ENCODE measurements around the gene ASB7. TPM values are rescaled to one million over a fixed set of nuclear protein-coding genes. Genes with fewer than 3 reads are reported as not detected.
A peak's percentile ranks its signal among the peaks of the same experiment; 100 is the strongest.
"Not testable (repeated sequence)": the region's sequence is repeated elsewhere in the genome, so short reads cannot be mapped to it uniquely, and the experiment has no call there.

The ASB7 gene
- total RNA-seq, 1 donor from 2014 or later, result 18.0 TPM

DNA sequence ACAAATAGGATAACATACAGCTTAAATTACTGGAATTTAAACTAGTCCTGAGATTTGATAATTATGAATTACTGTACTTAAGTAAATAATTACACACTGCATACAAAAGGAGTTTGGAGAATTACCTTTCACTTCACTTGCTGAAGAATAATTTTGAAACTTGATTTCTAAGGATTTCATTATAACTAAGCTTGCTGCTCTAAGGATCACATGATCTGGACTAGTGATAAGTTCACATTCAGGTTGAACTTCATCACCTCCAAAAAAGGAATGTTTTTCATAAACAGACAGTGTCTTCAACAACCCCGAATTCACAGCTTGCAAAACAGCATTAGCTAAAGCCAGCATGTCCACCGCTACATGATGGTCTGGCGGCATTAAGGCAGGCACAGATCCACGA is 28.9 kb upstream of the ASB7 start:
- DNase-seq, result no peak
- Mint-ChIP-seq H3K27me3 (no peaks in the 10 kb centered on the region), H3K9me3 (peaks cover 10% of the 10 kb centered on the region), H3K4me3 (no peak overlapping the region), H3K4me1 (peaks cover 49% of the 10 kb centered on the region), H3K27ac (peak overlapping the region; percentile 48), H3K36me3 (ENCODE audit: low read depth) (peaks cover 83% of the 10 kb centered on the region)
- intact Hi-C loops (cut with micrococcal nuclease), result loop anchor here (2.0 to 10.0 kb wide), 2 partner anchors 23 to 649 kb away; no protein-coding TSS in a partner anchor

DNA sequence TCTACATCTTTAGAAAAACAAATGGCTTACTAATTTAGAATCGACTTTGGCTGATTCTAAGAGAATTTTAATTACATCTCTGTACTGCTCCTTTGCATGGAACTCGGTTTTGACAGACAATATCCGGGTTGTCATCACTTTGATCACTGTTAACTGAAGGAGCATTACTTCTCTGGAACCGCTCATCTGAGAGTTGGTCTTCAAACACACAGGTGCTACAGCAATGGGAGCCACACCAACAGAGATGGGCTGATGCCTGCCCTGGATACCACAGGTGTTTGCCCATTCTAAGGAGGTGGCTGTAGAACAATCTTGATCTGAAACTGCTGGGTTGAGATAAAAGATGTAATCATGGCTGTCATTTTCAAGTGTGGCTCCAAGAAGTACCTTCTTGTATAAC is 22.0 kb upstream of the ASB7 start:
- Mint-ChIP-seq H3K27me3 (no peaks in the 10 kb centered on the region), H3K4me3 (no peak overlapping the region), H3K36me3 (ENCODE audit: low read depth) (peaks cover 69% of the 10 kb centered on the region), H3K27ac (peak overlapping the region; percentile 60), H3K4me1 (peaks cover 29% of the 10 kb centered on the region), H3K9me3 (peaks cover 10% of the 10 kb centered on the region)
- peak; percentile 65 for DNase-seq
- intact Hi-C loops (cut with micrococcal nuclease), result no loop called here

DNA sequence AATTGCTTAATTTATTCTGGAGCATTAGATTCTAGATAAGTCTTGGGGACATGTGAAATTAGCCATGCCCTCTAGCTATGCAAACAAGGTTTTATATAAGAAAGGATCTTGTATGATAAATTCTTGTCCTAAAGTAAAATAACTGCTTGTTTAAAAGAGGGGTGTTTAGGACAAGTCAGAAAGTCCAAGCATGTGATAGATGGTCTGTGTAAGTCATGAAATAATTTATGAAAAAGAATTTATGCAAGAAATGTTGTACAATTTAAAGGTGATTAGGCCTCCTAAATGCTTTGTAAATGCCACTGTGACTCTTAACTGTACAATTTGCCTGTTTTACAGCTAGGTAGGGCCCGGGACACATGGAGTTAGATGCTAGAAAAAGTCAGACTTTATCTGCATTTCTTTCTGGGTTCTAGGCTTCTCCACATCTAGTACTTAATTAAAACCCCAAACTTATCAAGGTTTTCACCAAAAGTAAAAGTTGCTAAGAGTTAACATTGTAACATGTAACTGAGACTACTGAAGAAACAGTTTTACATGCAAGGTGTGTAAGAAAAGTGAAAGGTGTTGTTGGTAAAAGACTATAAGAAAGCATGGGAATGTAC is 13.6 kb upstream of the ASB7 start:
- no peak overlapping the region for H3K27ac Mint-ChIP-seq
- H3K4me3 Mint-ChIP-seq, result no peak overlapping the region
- H3K9me3 Mint-ChIP-seq, result peaks cover 12% of the 10 kb centered on the region
- H3K4me1 Mint-ChIP-seq, result peaks cover 21% of the 10 kb centered on the region
- no peaks in the 10 kb centered on the region for H3K27me3 Mint-ChIP-seq
- no peak for DNase-seq
- intact Hi-C loops (cut with micrococcal nuclease), result no loop called here
- H3K36me3 Mint-ChIP-seq (ENCODE audit: low read depth), result peaks cover 84% of the 10 kb centered on the region

DNA sequence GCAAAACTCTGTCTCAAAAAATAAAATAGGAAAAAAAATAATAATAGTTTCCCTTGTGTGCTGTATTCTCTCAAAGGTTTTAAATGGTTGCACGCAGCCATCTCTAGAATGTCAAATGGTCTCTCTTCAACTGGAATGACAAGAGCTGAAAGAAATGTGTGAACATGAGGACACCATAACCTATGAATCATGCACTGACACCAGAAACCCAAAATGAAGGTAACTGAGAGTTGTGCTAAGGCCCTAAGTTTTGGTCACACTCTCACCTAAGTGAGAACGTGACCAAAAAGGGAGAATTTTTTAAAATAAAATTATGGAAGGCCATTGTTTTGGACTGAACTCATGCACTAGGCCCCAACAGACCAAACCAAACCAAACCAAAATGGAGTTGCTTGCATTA is 11.2 kb upstream of the ASB7 start:
- peaks cover 30% of the 10 kb centered on the region for H3K4me1 Mint-ChIP-seq

DNA sequence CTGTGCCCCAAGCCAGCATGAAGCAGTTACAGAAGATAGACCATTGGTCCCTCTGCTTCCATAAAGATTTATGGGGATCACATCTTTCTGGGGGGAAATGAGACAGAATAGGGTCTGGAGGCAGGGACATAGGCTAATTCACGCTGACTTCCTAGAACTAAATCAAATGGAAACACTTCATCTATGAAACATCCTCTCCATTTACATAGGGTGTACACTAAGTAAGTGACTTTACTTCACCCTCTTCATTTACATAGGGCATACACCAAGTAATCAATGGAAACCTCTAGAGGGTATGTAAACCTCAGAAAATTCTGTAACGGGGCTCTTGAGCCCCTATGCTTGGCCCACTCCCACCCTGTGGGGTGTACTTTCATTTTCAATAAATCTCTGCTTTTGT is 10.6 kb upstream of the ASB7 start:
- intact Hi-C loops (cut with micrococcal nuclease), result loop anchor here (5.0 kb wide), 1 partner anchor 765 kb away; no protein-coding TSS in a partner anchor
- Mint-ChIP-seq H3K27ac (peak overlapping the region; percentile 60), H3K4me3 (no peak overlapping the region), H3K27me3 (peaks cover 1% of the 10 kb centered on the region), H3K4me1 (peaks cover 36% of the 10 kb centered on the region), H3K36me3 (ENCODE audit: low read depth) (peaks cover 74% of the 10 kb centered on the region), H3K9me3 (peaks cover 9% of the 10 kb centered on the region)
- DNase-seq, result no peak

More for the DNA sequence above, 11.2 kb upstream of the ASB7 start:
- H3K4me3 Mint-ChIP-seq, DNase-seq, H3K27me3 Mint-ChIP-seq: not testable (repeated sequence)
- H3K27ac Mint-ChIP-seq, result peak overlapping the region; percentile 60
- peaks cover 10% of the 10 kb centered on the region for H3K9me3 Mint-ChIP-seq
- H3K36me3 Mint-ChIP-seq (ENCODE audit: low read depth), result peaks cover 79% of the 10 kb centered on the region
- intact Hi-C loops (cut with micrococcal nuclease), result loop anchor here (5.0 kb wide), 1 partner anchor 764 kb away; no protein-coding TSS in a partner anchor

DNA sequence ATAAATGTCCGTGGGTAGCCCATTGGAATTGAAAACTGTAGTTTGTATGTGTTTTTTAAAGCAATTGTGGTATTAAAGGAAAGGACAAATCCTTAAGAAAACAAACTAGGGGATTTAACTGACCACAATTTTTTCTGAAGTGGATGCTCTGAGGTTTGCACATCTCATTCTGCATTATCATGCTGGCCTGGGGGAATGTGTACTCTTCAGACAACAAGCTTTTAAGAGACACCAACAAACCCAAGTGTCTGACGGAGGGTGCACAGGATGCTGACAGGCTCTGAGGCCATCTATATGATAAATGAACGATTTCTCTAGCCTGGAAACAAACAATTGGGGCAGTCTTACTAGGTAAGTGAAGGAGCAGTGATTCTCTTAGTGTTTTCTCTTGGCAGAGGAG is 9.5 kb upstream of the ASB7 start:
- peak overlapping the region; percentile 62 for H3K4me3 Mint-ChIP-seq
- H3K27ac Mint-ChIP-seq, result peak overlapping the region; percentile 88
- H3K4me1 Mint-ChIP-seq, result peaks cover 45% of the 10 kb centered on the region
- peaks cover 2% of the 10 kb centered on the region for H3K27me3 Mint-ChIP-seq
- peaks cover 71% of the 10 kb centered on the region for H3K36me3 Mint-ChIP-seq (ENCODE audit: low read depth)
- peak; percentile 69 for DNase-seq
- peaks cover 9% of the 10 kb centered on the region for H3K9me3 Mint-ChIP-seq
- intact Hi-C loops (cut with micrococcal nuclease), result loop anchor here (5.0 kb wide), 1 partner anchor 766 kb away; no protein-coding TSS in a partner anchor

DNA sequence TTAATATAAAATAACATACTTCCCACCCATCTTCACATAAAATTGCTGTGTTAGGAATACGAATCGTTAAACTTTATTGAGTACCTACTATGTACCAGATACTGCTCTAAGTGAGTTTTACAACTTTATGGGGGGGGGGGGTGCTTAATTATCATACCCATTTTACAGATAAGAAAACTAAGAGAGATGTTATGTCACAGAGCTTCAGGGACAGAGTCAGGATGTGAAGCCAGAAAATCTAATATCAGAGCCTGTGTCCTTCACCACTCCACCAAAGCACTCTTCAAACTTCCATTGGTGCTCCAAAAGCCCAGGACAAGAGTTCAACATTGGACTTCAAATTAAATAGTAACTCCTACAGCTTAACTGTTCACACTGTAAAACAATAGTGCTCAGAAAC is 9.0 kb upstream of the ASB7 start:
- peaks cover 67% of the 10 kb centered on the region for H3K36me3 Mint-ChIP-seq (ENCODE audit: low read depth)
- intact Hi-C loops (cut with micrococcal nuclease), result loop anchor here (5.0 kb wide), 1 partner anchor 766 kb away; no protein-coding TSS in a partner anchor
- H3K9me3 Mint-ChIP-seq, result peaks cover 9% of the 10 kb centered on the region
- H3K4me1 Mint-ChIP-seq, result peaks cover 48% of the 10 kb centered on the region
- H3K27ac Mint-ChIP-seq, result peak overlapping the region; percentile 55
- H3K27me3 Mint-ChIP-seq, result peaks cover 2% of the 10 kb centered on the region
- no peak overlapping the region for H3K4me3 Mint-ChIP-seq
- no peak for DNase-seq

DNA sequence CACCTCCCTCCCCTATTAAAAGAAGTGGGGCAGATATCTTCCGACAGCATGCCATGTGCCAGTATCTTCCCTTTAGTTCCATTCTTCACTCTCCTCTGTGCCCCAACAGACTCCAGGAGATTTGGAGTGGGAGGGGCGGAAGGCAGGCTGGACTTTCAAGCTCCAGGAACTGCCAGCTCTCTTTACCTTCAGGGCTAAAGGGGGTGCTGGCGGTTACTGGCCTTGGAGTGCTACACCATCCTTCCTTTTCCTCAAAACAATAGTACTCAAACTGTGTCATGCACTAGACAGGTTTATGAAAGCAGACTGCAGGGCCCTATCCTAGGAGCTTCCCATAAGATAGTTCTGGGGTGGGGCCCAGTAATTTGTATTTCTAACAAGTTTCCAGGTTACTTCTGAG is 6.4 kb upstream of the ASB7 start:
- Mint-ChIP-seq H3K4me3 (peak overlapping the region; percentile 90), H3K27me3 (peaks cover 2% of the 10 kb centered on the region), H3K4me1 (peaks cover 64% of the 10 kb centered on the region), H3K36me3 (ENCODE audit: low read depth) (peaks cover 58% of the 10 kb centered on the region), H3K9me3 (peaks cover 9% of the 10 kb centered on the region), H3K27ac (peak overlapping the region; percentile 97)
- intact Hi-C loops (cut with micrococcal nuclease), result loop anchor here (2.0 to 5.0 kb wide), 2 partner anchors 23 to 1126 kb away; partner anchors contain the start of gene TARS3
- DNase-seq, result peak; percentile 72

DNA sequence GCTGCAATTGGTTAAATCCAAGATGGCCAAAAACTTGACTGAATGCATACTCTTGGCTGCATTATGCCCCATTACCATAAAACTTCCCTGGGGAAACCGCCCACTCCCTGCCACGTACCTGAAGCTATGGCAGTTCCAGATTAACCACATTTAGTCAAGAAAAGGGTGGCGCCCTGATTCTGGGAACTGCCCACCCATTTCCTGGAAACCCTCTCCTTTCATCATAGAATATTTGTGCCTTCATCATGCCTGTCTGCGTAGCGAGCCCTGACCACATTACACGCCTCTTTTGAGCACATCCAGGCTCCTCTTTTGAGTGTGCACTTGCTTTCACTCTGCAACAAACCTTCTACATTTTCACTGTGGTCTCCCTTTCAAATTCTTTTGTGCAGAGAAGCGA is 5.6 kb upstream of the ASB7 start:
- H3K27me3 Mint-ChIP-seq, result peaks cover 2% of the 10 kb centered on the region
- H3K27ac Mint-ChIP-seq, result peak overlapping the region; percentile 97
- peak; percentile 98 for DNase-seq
- H3K9me3 Mint-ChIP-seq, result peaks cover 5% of the 10 kb centered on the region
- peaks cover 61% of the 10 kb centered on the region for H3K4me1 Mint-ChIP-seq
- intact Hi-C loops (cut with micrococcal nuclease), result loop anchor here (2.0 to 5.0 kb wide), 2 partner anchors 24 to 1126 kb away; partner anchors contain the start of gene TARS3
- H3K4me3 Mint-ChIP-seq, result peak overlapping the region; percentile 90
- H3K36me3 Mint-ChIP-seq (ENCODE audit: low read depth), result peaks cover 50% of the 10 kb centered on the region

DNA sequence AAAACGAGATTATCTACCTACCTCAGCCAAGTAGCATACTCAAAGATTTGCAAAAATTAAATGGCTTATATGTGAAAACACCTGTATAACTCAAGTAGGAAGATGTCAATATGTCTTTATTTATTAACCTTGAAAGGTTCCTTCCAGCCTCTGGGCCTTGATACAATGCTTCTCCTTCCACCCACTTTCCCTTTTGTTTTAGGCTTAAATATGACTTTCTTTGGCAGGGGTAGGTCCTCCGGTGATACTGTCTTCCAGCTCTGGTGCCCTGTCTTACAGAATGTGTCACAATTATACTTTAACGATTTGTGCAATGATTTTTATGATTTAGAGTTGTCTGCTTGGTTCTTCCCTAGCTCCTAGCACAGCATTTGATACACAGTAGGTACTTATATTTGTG is 4.5 kb upstream of the ASB7 start:
- Mint-ChIP-seq H3K36me3 (ENCODE audit: low read depth) (peaks cover 42% of the 10 kb centered on the region), H3K27ac (peak overlapping the region; percentile 97), H3K9me3 (no peaks in the 10 kb centered on the region), H3K4me3 (peak overlapping the region; percentile 90), H3K4me1 (peaks cover 53% of the 10 kb centered on the region), H3K27me3 (peaks cover 2% of the 10 kb centered on the region)
- DNase-seq, result peak; percentile 73
- intact Hi-C loops (cut with micrococcal nuclease), result loop anchor here (2.0 to 5.0 kb wide), 2 partner anchors 25 to 1124 kb away; partner anchors contain the start of gene TARS3

DNA sequence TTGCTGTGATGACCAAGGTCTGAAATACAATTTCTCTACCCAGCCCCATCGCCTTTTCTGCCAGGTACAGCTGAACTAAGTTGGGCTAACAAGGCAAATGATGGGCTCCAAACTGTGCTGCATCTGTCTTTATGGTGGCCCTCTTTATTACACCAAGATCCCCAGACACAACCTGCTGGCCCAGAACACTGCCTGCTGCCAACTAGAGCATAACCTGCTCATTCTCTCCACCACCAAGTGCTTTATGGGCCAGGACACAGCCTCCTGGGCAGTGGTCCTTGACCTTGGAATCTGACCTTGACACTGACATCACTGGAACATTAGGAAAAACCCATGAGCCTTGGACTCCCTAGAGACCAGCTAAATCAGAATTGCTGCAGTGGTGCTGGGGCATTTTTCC is 3.7 kb upstream of the ASB7 start:
- peaks cover 2% of the 10 kb centered on the region for H3K27me3 Mint-ChIP-seq
- peaks cover 37% of the 10 kb centered on the region for H3K36me3 Mint-ChIP-seq (ENCODE audit: low read depth)
- H3K4me1 Mint-ChIP-seq, result peaks cover 52% of the 10 kb centered on the region
- no peaks in the 10 kb centered on the region for H3K9me3 Mint-ChIP-seq
- peak overlapping the region; percentile 77 for H3K4me3 Mint-ChIP-seq
- H3K27ac Mint-ChIP-seq, result peak overlapping the region; percentile 91
- peak; percentile 68 for DNase-seq
- intact Hi-C loops (cut with micrococcal nuclease), result loop anchor here (5.0 kb wide), 1 partner anchor 1124 kb away; the partner anchor contains the start of gene TARS3

DNA sequence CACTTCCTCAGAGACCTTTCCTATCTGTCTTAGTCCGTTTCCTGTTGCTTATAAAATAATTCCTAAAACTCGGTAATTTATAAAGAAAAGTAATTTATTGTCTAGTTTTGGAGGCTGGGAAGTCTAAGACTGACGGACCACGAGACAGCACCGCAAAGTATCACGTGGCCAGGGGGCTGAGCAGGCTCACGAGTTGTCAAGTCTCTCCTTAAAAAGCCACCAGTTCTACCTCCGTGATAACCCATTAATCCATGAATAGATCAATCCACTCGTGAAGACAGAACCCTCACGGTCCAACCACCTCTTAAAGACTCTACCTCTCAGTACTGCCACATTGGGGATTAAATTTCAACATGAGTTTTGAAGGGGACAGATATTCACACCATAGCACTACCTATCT is 1.2 kb upstream of the ASB7 start:
- no peak overlapping the region for H3K4me3 Mint-ChIP-seq
- intact Hi-C loops (cut with micrococcal nuclease), result loop anchor here (5.0 kb wide), 6 partner anchors 429 to 1954 kb away; partner anchors contain the start of genes IGF1R, SELENOS and TM2D3
- H3K9me3 Mint-ChIP-seq, result no peaks in the 10 kb centered on the region
- H3K4me1 Mint-ChIP-seq, result peaks cover 60% of the 10 kb centered on the region
- peaks cover 41% of the 10 kb centered on the region for H3K36me3 Mint-ChIP-seq (ENCODE audit: low read depth)
- H3K27me3 Mint-ChIP-seq, result peaks cover 2% of the 10 kb centered on the region
- H3K27ac Mint-ChIP-seq, result no peak overlapping the region
- peak; percentile 87 for DNase-seq

DNA sequence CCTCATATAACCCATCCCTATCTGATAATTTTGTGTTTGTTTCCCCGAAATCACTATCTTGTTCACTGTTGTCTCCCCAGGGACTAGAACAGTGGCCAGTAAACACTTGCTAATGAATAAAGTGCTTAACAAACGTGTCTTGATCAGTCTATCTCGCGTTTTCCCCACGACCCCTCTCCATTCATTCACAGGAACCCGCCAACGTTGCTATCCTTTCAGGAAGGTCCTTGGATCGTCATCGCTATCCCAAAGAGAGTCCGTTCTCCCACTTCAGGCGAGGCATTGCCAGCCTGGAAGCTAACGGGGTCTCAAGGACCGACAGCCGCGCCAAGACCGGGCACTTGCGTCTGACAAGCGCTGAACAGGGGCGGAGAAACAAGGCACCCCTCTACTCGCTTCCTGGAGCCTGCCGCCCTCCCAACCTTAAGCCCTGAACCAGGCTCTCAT is 749 bp upstream of the ASB7 start:
- H3K4me1 Mint-ChIP-seq, result peaks cover 57% of the 10 kb centered on the region
- H3K4me3 Mint-ChIP-seq, result no peak overlapping the region
- no peaks in the 10 kb centered on the region for H3K9me3 Mint-ChIP-seq
- no peak overlapping the region for H3K27ac Mint-ChIP-seq
- peaks cover 43% of the 10 kb centered on the region for H3K36me3 Mint-ChIP-seq (ENCODE audit: low read depth)
- DNase-seq, result no peak
- H3K27me3 Mint-ChIP-seq, result peaks cover 2% of the 10 kb centered on the region
- intact Hi-C loops (cut with micrococcal nuclease), result loop anchor here (1.0 to 5.0 kb wide), 8 partner anchors 251 to 1954 kb away; partner anchors contain the start of genes IGF1R, SELENOS and TM2D3

DNA sequence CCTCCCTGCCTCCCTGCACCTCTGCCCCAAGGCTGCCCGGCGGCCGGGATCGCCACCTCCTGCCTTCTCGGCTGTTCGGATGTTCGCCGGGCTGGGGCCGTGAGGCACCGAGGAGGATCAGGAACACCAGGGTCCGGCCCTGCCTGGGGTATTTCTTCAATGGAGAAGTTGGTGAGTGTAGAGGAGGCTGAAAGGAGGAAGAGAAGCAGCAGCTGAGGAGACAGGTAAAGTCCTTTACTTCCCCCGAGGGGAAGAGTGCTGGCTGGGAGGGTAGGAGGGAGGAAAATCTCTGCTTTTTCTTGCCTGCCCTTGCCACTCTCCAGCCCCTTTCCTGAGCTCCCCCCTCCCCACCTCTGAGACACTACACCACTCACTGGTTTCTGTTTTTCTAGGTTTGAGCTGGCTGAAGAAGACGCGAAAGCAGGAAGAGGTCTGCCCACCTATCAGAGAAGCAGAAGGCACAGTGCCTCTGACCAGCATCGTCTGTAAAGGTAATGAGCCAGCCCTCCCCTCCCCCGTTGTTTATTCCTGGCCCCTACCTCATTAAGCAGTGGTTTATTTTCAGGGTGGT is 519 bp downstream of the ASB7 start:
- H3K4me3 Mint-ChIP-seq, result no peak overlapping the region
- H3K9me3 Mint-ChIP-seq, result no peaks in the 10 kb centered on the region
- no peaks in the 10 kb centered on the region for H3K27me3 Mint-ChIP-seq
- peak; percentile 89 for DNase-seq
- no peak overlapping the region for H3K27ac Mint-ChIP-seq
- peaks cover 43% of the 10 kb centered on the region for H3K36me3 Mint-ChIP-seq (ENCODE audit: low read depth)
- intact Hi-C loops (cut with micrococcal nuclease), result loop anchor here (1.0 to 5.0 kb wide), 8 partner anchors 253 to 1956 kb away; partner anchors contain the start of genes IGF1R, SELENOS and TM2D3
- H3K4me1 Mint-ChIP-seq, result peaks cover 51% of the 10 kb centered on the region

Data from activated CD4-positive, alpha-beta T cell treated with anti-CD3 and anti-CD28 coated beads, Interleukin-2, amount 10 ng/mL, durations not matched to agents 24 days and 14 days (primary cell).